K562 (cell line): ENCODE data around the gene GNAZ. TPM values are rescaled to one million over a fixed set of nuclear protein-coding genes. Genes with fewer than 3 reads are reported as not detected.

Experiments
- ATF6 ChIP-seq: sonication (generic); formaldehyde crosslinking; IDR thresholded peaks from 2 replicates; pipeline ENCODE4 v1.4.0; 2020; ENCODE audit warnings: mild to moderate bottlenecking, missing genetic modification reagents
- FOS ChIP-seq: IDR thresholded peaks from 3 replicates; pipeline ENCODE4 v1.6.1; 2011; ENCODE audit not compliant: insufficient read length; ENCODE audit errors: extremely low read depth
- HLTF ChIP-seq: fragments of 450-650 bp; IDR thresholded peaks from 2 replicates; pipeline ENCODE4 v1.6.1; 2016
- ILF3 ChIP-seq: fragments of 450-650 bp; IDR thresholded peaks from 2 replicates; pipeline ENCODE4 v1.6.1; 2018; ENCODE audit warnings: antibody characterized with exemption, mild to moderate bottlenecking, moderate library complexity, borderline replicate concordance
- KAT7 ChIP-seq: sonication (generic); formaldehyde crosslinking; IDR thresholded peaks from 2 replicates; pipeline ENCODE4 v1.8.0; 2022; ENCODE audit warnings: missing genetic modification reagents, mild to moderate bottlenecking, borderline replicate concordance
- KDM2B ChIP-seq: fragments of 250-450 bp; sonication (Bioruptor Pico); IDR thresholded peaks from 2 replicates; pipeline ENCODE4 v1.8.0; 2021; ENCODE audit warnings: mild to moderate bottlenecking, moderate library complexity
- MAFF ChIP-seq: IDR thresholded peaks from 2 replicates; pipeline ENCODE4 v1.6.1; 2012; ENCODE audit warnings: low read length, improper control_type of control experiment
- SOX6 ChIP-seq: fragments of 450-650 bp; IDR thresholded peaks from 2 replicates; pipeline ENCODE4 v1.6.1; 2014; ENCODE audit warnings: mild to moderate bottlenecking
- UBTF ChIP-seq, 2 experiments: IDR thresholded peaks; 2 replicates each; pipeline ENCODE4 v1.6.1; 2012; ENCODE audit warnings: improper control_type of control experiment in 2 of 2, low read depth in 2 of 2, low read length in 2 of 2, borderline replicate concordance in 1 of 2
- ZNF778 ChIP-seq: fragments of 450-650 bp; formaldehyde crosslinking; IDR thresholded peaks from 2 replicates; pipeline ENCODE4 v1.4.0; 2020; ENCODE audit warnings: mild to moderate bottlenecking, moderate library complexity
- ZNF780A ChIP-seq: fragments of 250-450 bp; sonication (Bioruptor Pico); IDR thresholded peaks from 2 replicates; pipeline ENCODE4 v1.5.0; 2021; ENCODE audit warnings: mild to moderate bottlenecking
- polyA plus RNA-seq, 8 experiments: library from polyadenylated mRNA; depleted of rRNA in 4 of 8; stranded (reverse) in 5 of 8; unstranded in 3 of 8; fragments of >200 nt; fragmentation: Nextera tagmentation in 2 of 8; fragmentation: Illumina TruSeq in 1 of 8; extraction: Ambion mirVana in 2 of 8; extraction: Trizol in 1 of 8; gene quantifications; 2 replicates each; pipeline versions ENCODE4 v1.2.1 to v1.2.3, GENCODE V29; 2011 to 2014; ENCODE audit warnings: inconsistent platforms in 1 of 8, missing spikeins in 1 of 8
- total RNA-seq, 7 experiments: library from RNA; depleted of rRNA in 6 of 7; stranded (reverse); fragments of >200 nt in 6 of 7; fragmentation: Illumina TruSeq in 2 of 7; extraction: Trizol in 2 of 7; gene quantifications; 2 replicates each; pipeline versions ENCODE4 v1.2.1 to v1.2.3, GENCODE V29; 2011 to 2021; ENCODE audit warnings: low replicate concordance in 1 of 7

Gene GNAZ
- total and polyA plus RNA-seq, 9 of the 15 experiments (the other 6 are each of a cell fraction or from before 2014, with no cell fraction given), result 0.04 to 0.22 (median 0.13) TPM; not detected in 3

GRCh38 chr22:23079814-23080521 is 9.6 kb downstream of the GNAZ start (continued):
- peak; percentile 62 for TF ChIP-seq MAFF
- 0 out of 4 replicates have a peak, but pooled peaks have one; percentile 5 to 40 for TF ChIP-seq UBTF (IDR thresholded peaks at IDR 0.05; ENCODE audit: borderline replicate concordance in 1 of 2, low read depth in 2 of 2, low read length in 2 of 2)
- no peak for TF ChIP-seq FOS
- TF ChIP-seq ZNF780A (CRISPR knock-in tag), result no peak
- TF ChIP-seq KAT7 (CRISPR knock-in tag), result no peak
- no peak for TF ChIP-seq ATF6 (CRISPR knock-in tag)
- no peak for TF ChIP-seq HLTF
- no peak for TF ChIP-seq SOX6
- no peak for TF ChIP-seq ZNF778 (CRISPR knock-in tag)
- peak; percentile 57; the same call in 1 of the 2 replicates for TF ChIP-seq KDM2B (CRISPR knock-in tag)
- TF ChIP-seq ILF3, result no peak
- TF ChIP-seq, all 486 proteins: peak for 11
